Hepatocyte (in vitro differentiated cells): ENCODE measurements around the gene PRIM1. TPM values are rescaled to one million over a fixed set of nuclear protein-coding genes. Genes with fewer than 3 reads are reported as not detected.

ENCODE experiments used
- DNase-seq: peaks from one replicate; pipeline ENCODE4 v3.0.0-alpha.2; 2016; ENCODE audit warnings: low spot score
- H2AFZ ChIP-seq: fragments of 200-600 bp; sonication (generic); 2 replicates; pipeline ENCODE4 v1.6.0; 2016; ENCODE audit warnings: antibody characterized with exemption, mild to moderate bottlenecking
- H3K27ac ChIP-seq: fragments of 200-600 bp; sonication (generic); 2 replicates; pipeline ENCODE4 v1.5.1; 2016; ENCODE audit warnings: mild to moderate bottlenecking
- H3K27me3 ChIP-seq: fragments of 200-600 bp; sonication (generic); 2 replicates; pipeline ENCODE4 v1.6.1; 2016
- H3K36me3 ChIP-seq: fragments of 200-600 bp; sonication (generic); replicated peaks from 2 replicates; pipeline ENCODE4 v1.5.1; 2016; ENCODE audit warnings: low read depth; ENCODE audit not compliant: insufficient read depth
- H3K4me1 ChIP-seq: fragments of 200-600 bp; sonication (generic); 2 replicates; pipeline ENCODE4 v1.5.1; 2016; ENCODE audit warnings: mild to moderate bottlenecking, moderate library complexity; ENCODE audit not compliant: insufficient read depth
- H3K4me2 ChIP-seq: fragments of 200-600 bp; sonication (generic); 2 replicates; pipeline ENCODE4 v1.6.0; 2016
- H3K4me3 ChIP-seq: fragments of 200-600 bp; sonication (generic); 2 replicates; pipeline ENCODE4 v1.5.1; 2016; ENCODE audit warnings: mild to moderate bottlenecking
- H3K79me2 ChIP-seq: fragments of 200-600 bp; sonication (generic); 2 replicates; pipeline ENCODE4 v1.6.0; 2017; ENCODE audit warnings: mild to moderate bottlenecking
- H3K9me2 ChIP-seq: fragments of 200-600 bp; sonication (generic); replicated peaks from 2 replicates; pipeline ENCODE4 v1.6.0; 2017; ENCODE audit warnings: mild to moderate bottlenecking; ENCODE audit not compliant: insufficient read depth
- H3K9me3 ChIP-seq: fragments of 200-600 bp; sonication (generic); 2 replicates; pipeline ENCODE4 v1.5.1; 2016; ENCODE audit warnings: low read depth, mild to moderate bottlenecking
- H4K20me1 ChIP-seq: fragments of 200-600 bp; sonication (generic); 2 replicates; pipeline ENCODE4 v1.6.0; 2016; ENCODE audit warnings: mild to moderate bottlenecking; ENCODE audit not compliant: insufficient read depth, poor library complexity, severe bottlenecking
- EZH2 ChIP-seq: fragments of 200-600 bp; sonication (generic); IDR thresholded peaks from 2 replicates; pipeline ENCODE4 v1.6.1; 2016; ENCODE audit warnings: antibody characterized with exemption, mild to moderate bottlenecking, borderline replicate concordance
- EZH2phosphoT487 ChIP-seq: fragments of 200-600 bp; sonication (generic); IDR thresholded peaks from one replicate; pipeline ENCODE4 v1.6.1; 2018; ENCODE audit warnings: antibody characterized with exemption, mild to moderate bottlenecking, low read depth, moderate library complexity; ENCODE audit not compliant: unreplicated experiment, severe bottlenecking
- WGBS: methylation state at CpG from one replicate; pipeline ENCODE4 v1.1.6; 2016; ENCODE audit warnings: low lambda C conversion rate; ENCODE audit errors: missing lambda C conversion rate; 5-methylcytosine and 5-hydroxymethylcytosine counted together
- polyA plus RNA-seq: library from polyadenylated mRNA; unstranded; fragments of >200 nt; fragmentation: Nextera tagmentation; extraction: Ambion mirVana; gene quantifications from 2 replicates; pipeline ENCODE4 v1.2.1, GENCODE V29; 2016
- total RNA-seq: library from RNA; depleted of rRNA; stranded (reverse); fragments of >200 nt; gene quantifications from 2 replicates; pipeline ENCODE4 v1.2.3, GENCODE V29; 2014
- TF ChIP-seq, protein P1 (sequence below): fragments of 200-600 bp; sonication (generic); IDR thresholded peaks from 2 replicates; pipeline ENCODE4 v1.5.1; 2016; ENCODE audit warnings: antibody characterized with exemption, mild to moderate bottlenecking; ENCODE audit not compliant: poor library complexity

PRIM1 gene
- total and polyA plus RNA-seq, 2 experiments from 2014 or later, result 5.9 to 6.8 TPM

DNA sequence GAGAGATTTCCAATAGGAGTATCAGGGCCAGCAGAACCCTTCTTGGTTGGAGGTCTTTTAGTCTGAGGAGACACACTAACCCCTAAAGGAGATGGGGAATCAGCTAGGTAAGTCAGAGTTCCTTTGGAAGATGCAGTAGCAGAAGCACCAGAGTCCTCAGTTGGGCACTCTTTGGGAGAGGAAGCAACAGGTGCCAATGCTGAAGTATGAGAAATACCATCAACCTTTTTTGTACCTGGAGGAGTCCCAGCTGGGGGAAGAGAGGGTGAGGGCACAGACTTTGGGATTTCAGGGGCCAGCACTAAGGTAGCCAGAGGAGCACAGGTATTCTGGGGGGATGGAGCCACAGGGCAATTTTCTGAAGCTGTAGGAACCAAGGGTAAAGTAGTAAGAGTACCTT lies 33.1 kb downstream of the PRIM1 start:
- DNase-seq, result no peak
- Histone ChIP-seq H3K4me2 (no peak overlapping the region), H3K79me2 (peaks cover 93% of the 10 kb centered on the region), H3K4me1 (peaks cover 30% of the 10 kb centered on the region), H3K36me3 (no peaks in the 10 kb centered on the region), H2AFZ (no peak overlapping the region), H3K9me2 (no peaks in the 10 kb centered on the region), H3K4me3 (no peak overlapping the region), H3K9me3 (no peaks in the 10 kb centered on the region), H3K27ac (no peak overlapping the region), H3K27me3 (no peaks in the 10 kb centered on the region), H4K20me1 (peaks cover 96% of the 10 kb centered on the region)
- TF ChIP-seq, protein P1, sequence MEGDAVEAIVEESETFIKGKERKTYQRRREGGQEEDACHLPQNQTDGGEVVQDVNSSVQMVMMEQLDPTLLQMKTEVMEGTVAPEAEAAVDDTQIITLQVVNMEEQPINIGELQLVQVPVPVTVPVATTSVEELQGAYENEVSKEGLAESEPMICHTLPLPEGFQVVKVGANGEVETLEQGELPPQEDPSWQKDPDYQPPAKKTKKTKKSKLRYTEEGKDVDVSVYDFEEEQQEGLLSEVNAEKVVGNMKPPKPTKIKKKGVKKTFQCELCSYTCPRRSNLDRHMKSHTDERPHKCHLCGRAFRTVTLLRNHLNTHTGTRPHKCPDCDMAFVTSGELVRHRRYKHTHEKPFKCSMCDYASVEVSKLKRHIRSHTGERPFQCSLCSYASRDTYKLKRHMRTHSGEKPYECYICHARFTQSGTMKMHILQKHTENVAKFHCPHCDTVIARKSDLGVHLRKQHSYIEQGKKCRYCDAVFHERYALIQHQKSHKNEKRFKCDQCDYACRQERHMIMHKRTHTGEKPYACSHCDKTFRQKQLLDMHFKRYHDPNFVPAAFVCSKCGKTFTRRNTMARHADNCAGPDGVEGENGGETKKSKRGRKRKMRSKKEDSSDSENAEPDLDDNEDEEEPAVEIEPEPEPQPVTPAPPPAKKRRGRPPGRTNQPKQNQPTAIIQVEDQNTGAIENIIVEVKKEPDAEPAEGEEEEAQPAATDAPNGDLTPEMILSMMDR, result no peak
- no peak for TF ChIP-seq EZH2phosphoT487
- TF ChIP-seq EZH2, result no peak

DNA sequence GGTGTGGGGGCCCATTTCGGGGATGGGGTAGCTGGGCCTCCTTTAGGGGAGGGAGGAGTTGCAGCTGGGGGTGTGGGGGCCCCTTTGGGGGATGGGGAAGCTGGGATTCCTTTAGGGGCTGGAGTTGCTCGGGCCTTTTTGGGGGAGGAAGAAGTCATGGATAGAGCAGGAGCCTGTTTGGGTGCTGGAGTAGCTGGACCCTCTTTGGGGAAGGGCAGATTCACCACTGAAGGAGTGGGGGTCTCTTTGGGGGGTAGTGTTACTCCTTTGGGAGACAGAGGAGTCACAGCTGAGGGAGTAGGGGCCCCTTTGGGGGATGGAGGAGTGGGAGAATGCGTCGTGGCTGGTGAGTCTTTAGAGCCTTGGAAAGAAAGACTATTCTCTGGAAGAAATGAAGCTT lies 33.5 kb downstream of the PRIM1 start:
- 93% methylated on average over 4 of the region's 4 CpGs for WGBS
- Histone ChIP-seq H3K9me3 (no peaks in the 10 kb centered on the region), H3K27me3 (no peaks in the 10 kb centered on the region), H2AFZ (no peak overlapping the region), H4K20me1 (peaks cover 98% of the 10 kb centered on the region), H3K79me2 (peaks cover 89% of the 10 kb centered on the region), H3K9me2 (no peaks in the 10 kb centered on the region), H3K4me2 (no peak overlapping the region), H3K4me1 (peaks cover 30% of the 10 kb centered on the region), H3K36me3 (no peaks in the 10 kb centered on the region), H3K4me3 (no peak overlapping the region), H3K27ac (no peak overlapping the region)
- DNase-seq, result no peak
- TF ChIP-seq EZH2phosphoT487, result no peak
- no peak for TF ChIP-seq EZH2
- TF ChIP-seq, protein P1, result no peak

DNA sequence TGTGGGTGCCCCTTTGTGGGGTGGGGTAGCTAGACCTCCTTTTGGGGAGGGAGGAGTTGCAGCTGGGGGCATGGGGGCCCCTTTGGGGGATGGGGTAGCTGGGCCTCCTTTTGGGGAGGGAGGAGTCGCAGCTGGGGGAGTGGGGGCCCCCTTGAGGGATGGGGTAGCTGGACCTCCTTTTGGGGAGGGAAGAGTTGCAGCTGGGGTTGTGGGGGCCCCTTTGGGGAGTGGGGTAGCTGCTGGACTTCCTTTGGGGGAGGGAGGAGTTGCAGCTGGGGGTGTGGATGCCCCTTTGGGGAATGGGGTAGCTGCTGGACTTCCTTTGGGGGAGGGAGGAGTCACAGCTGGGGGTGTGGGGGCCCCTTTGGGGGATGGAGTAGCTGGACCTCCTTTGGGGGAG lies 34.0 kb downstream of the PRIM1 start:
- no peak for DNase-seq
- Histone ChIP-seq H3K4me2 (no peak overlapping the region), H3K27me3 (no peaks in the 10 kb centered on the region), H3K9me2 (no peaks in the 10 kb centered on the region), H3K79me2 (peaks cover 84% of the 10 kb centered on the region), H3K4me3 (no peak overlapping the region), H3K4me1 (peaks cover 25% of the 10 kb centered on the region), H3K9me3 (no peaks in the 10 kb centered on the region), H3K36me3 (no peaks in the 10 kb centered on the region), H4K20me1 (peaks cover 93% of the 10 kb centered on the region), H2AFZ (no peak overlapping the region), H3K27ac (no peak overlapping the region)
- TF ChIP-seq, protein P1, result no peak
- TF ChIP-seq EZH2phosphoT487, result no peak
- TF ChIP-seq EZH2, result no peak
- WGBS, result no CpG with 5 or more reads among the region's 1 CpG
